Measurements from ENCODE around the gene CRAT.

Gene CRAT

GRCh38 chr9:129058965-129059795, 51.4 kb downstream of the CRAT start:
- DNase-seq = no peak

- no peak for DNase-seq
Observed at GRCh38 chr9:129054163-129054851, 56.3 kb downstream of the CRAT start.

GRCh38 chr9:129053020-129053419, 57.6 kb downstream of the CRAT start:
- no peak for DNase-seq

- no peak for DNase-seq
Observed at GRCh38 chr9:129052592-129052991, 58.0 kb downstream of the CRAT start.
